Measurements from ENCODE around the gene RARRES2.
"Not testable (repeated sequence)": the region's sequence is repeated elsewhere in the genome, so short reads cannot be mapped to it uniquely, and the experiment has no call there.

The RARRES2 gene

GRCh38 chr7:150322833-150323681 is 18.4 kb downstream of the RARRES2 start, which contains the start of the genes ACTR3C and LRRC61:
Gene ACTR3C, minus strand, starts transcription at chr7:150323545. Its CDS starts 28,249 bp downstream, at chr7:150295296.
Gene LRRC61, plus strand, starts transcription at chr7:150323355. Its CDS starts 13,507 bp downstream, at chr7:150336862.
- in situ Hi-C loops (cut with MboI; ENCODE audit: low sequenced_read_pairs): no loop called here

GRCh38 chr7:150322114-150322832 is 19.2 kb downstream of the RARRES2 start:
- in situ Hi-C loops (cut with MboI; ENCODE audit: low sequenced_read_pairs): no loop called here

- in situ Hi-C loops (cut with MboI; ENCODE audit: low sequenced_read_pairs): no loop called here
These were observed 19.7 kb downstream of the RARRES2 start for GRCh38 chr7:150321788-150322113.

GRCh38 chr7:150317748-150318444 is 23.5 kb downstream of the RARRES2 start:
- in situ Hi-C loops (cut with MboI; ENCODE audit: low sequenced_read_pairs): no loop called here

- in situ Hi-C loops (cut with MboI; ENCODE audit: low sequenced_read_pairs): not testable (repeated sequence)
These were observed 24.4 kb downstream of the RARRES2 start for GRCh38 chr7:150316987-150317386.

GRCh38 chr7:150314639-150315239 is 26.7 kb downstream of the RARRES2 start:
- in situ Hi-C loops (cut with MboI; ENCODE audit: low sequenced_read_pairs): no loop called here

GRCh38 chr7:150313870-150314269 is 27.6 kb downstream of the RARRES2 start:
- in situ Hi-C loops (cut with MboI; ENCODE audit: low sequenced_read_pairs): no loop called here

- in situ Hi-C loops (cut with MboI; ENCODE audit: low sequenced_read_pairs): no loop called here
These were observed 28.0 kb downstream of the RARRES2 start for GRCh38 chr7:150313367-150313809.

GRCh38 chr7:150312649-150313366 is 28.6 kb downstream of the RARRES2 start:
- in situ Hi-C loops (cut with MboI; ENCODE audit: low sequenced_read_pairs): not testable (repeated sequence)

- in situ Hi-C loops (cut with MboI; ENCODE audit: low sequenced_read_pairs): no loop called here
These were observed 29.7 kb downstream of the RARRES2 start for GRCh38 chr7:150311711-150312110.

- in situ Hi-C loops (cut with MboI; ENCODE audit: low sequenced_read_pairs): no loop called here
These were observed 30.3 kb downstream of the RARRES2 start for GRCh38 chr7:150311146-150311545.

GRCh38 chr7:150308575-150308974 is 32.9 kb downstream of the RARRES2 start:
- in situ Hi-C loops (cut with MboI; ENCODE audit: low sequenced_read_pairs): no loop called here

GRCh38 chr7:150307904-150308303 is 33.5 kb downstream of the RARRES2 start:
- in situ Hi-C loops (cut with MboI; ENCODE audit: low sequenced_read_pairs): no loop called here

- in situ Hi-C loops (cut with MboI; ENCODE audit: low sequenced_read_pairs): no loop called here
These were observed 34.3 kb downstream of the RARRES2 start for GRCh38 chr7:150307129-150307528.

- in situ Hi-C loops (cut with MboI; ENCODE audit: low sequenced_read_pairs): not testable (repeated sequence)
These were observed 35.1 kb downstream of the RARRES2 start for GRCh38 chr7:150306377-150306776.

GRCh38 chr7:150305903-150306284 is 35.5 kb downstream of the RARRES2 start:
- in situ Hi-C loops (cut with MboI; ENCODE audit: low sequenced_read_pairs): not testable (repeated sequence)

- in situ Hi-C loops (cut with MboI; ENCODE audit: low sequenced_read_pairs): not testable (repeated sequence)
These were observed 36.0 kb downstream of the RARRES2 start for GRCh38 chr7:150305259-150305902.

- in situ Hi-C loops (cut with MboI; ENCODE audit: low sequenced_read_pairs): not testable (repeated sequence)
These were observed 36.8 kb downstream of the RARRES2 start for GRCh38 chr7:150304499-150305258.

GRCh38 chr7:150302908-150303310 is 38.5 kb downstream of the RARRES2 start:
- in situ Hi-C loops (cut with MboI; ENCODE audit: low sequenced_read_pairs): not testable (repeated sequence)

All from HL-60/S4 (cell line).